SH-SY5Y (cell line): ENCODE results near the gene CALB2.

Experiments
- GATA2 ChIP-seq: IDR thresholded peaks from 2 replicates; pipeline ENCODE4 v1.6.1; 2011; ENCODE audit warnings: mild to moderate bottlenecking, low read depth, low read length
- GATA3 ChIP-seq: IDR thresholded peaks from 2 replicates; pipeline ENCODE4 v1.6.1; 2011; ENCODE audit warnings: low read depth, mild to moderate bottlenecking, low read length, moderate library complexity

- TF ChIP-seq GATA2: no peak
- no peak for TF ChIP-seq GATA3
Observed at GRCh38 chr16:71384073-71384724, 25.7 kb downstream of the CALB2 start.
